Measurements from ENCODE around the gene BMP7.
"Not testable (repeated sequence)": the region's sequence is repeated elsewhere in the genome, so short reads cannot be mapped to it uniquely, and the experiment has no call there.

BMP7 gene

GRCh38 chr20:57167971-57168701 lies 98.3 kb downstream of the BMP7 start:
- peak; percentile 29 for DNase-seq (ENCODE audit: low spot score)

- DNase-seq (ENCODE audit: low spot score): no peak
These were observed 99.2 kb downstream of the BMP7 start for GRCh38 chr20:57167292-57167655.

- DNase-seq (ENCODE audit: low spot score): no peak
These were observed 99.7 kb downstream of the BMP7 start for GRCh38 chr20:57166568-57167291.

GRCh38 chr20:57165427-57166004 lies 100.9 kb downstream of the BMP7 start:
- DNase-seq (ENCODE audit: low spot score): no peak

- DNase-seq (ENCODE audit: low spot score): no peak
These were observed 101.6 kb downstream of the BMP7 start for GRCh38 chr20:57164872-57165271.

- no peak for DNase-seq (ENCODE audit: low spot score)
These were observed 103.4 kb downstream of the BMP7 start for GRCh38 chr20:57163041-57163440.

- DNase-seq (ENCODE audit: low spot score): no peak
These were observed 104.1 kb downstream of the BMP7 start for GRCh38 chr20:57162362-57162652.

- no peak for DNase-seq (ENCODE audit: low spot score)
These were observed 104.7 kb downstream of the BMP7 start for GRCh38 chr20:57161478-57162361.

GRCh38 chr20:57160985-57161384 lies 105.5 kb downstream of the BMP7 start:
- DNase-seq (ENCODE audit: low spot score): no peak

- DNase-seq (ENCODE audit: low spot score): no peak
These were observed 106.4 kb downstream of the BMP7 start for GRCh38 chr20:57159945-57160610.

- DNase-seq (ENCODE audit: low spot score): no peak
These were observed 107.1 kb downstream of the BMP7 start for GRCh38 chr20:57159193-57159851.

- DNase-seq (ENCODE audit: low spot score): no peak
These were observed 108.0 kb downstream of the BMP7 start for GRCh38 chr20:57158474-57158873.

- not testable (repeated sequence) for DNase-seq (ENCODE audit: low spot score)
These were observed 108.7 kb downstream of the BMP7 start for GRCh38 chr20:57157787-57158186.

GRCh38 chr20:57157106-57157691 lies 109.2 kb downstream of the BMP7 start:
- DNase-seq (ENCODE audit: low spot score): no peak

GRCh38 chr20:57156011-57156729 lies 110.3 kb downstream of the BMP7 start:
- DNase-seq (ENCODE audit: low spot score): no peak

GRCh38 chr20:57155415-57155814 lies 111.0 kb downstream of the BMP7 start:
- no peak for DNase-seq (ENCODE audit: low spot score)

GRCh38 chr20:57153238-57153905 lies 113.1 kb downstream of the BMP7 start:
- no peak for DNase-seq (ENCODE audit: low spot score)

- no peak for DNase-seq (ENCODE audit: low spot score)
These were observed 113.9 kb downstream of the BMP7 start for GRCh38 chr20:57152557-57152956.

- DNase-seq (ENCODE audit: low spot score): no peak
These were observed 115.9 kb downstream of the BMP7 start for GRCh38 chr20:57150559-57150958.

- no peak for DNase-seq (ENCODE audit: low spot score)
These were observed 118.2 kb downstream of the BMP7 start for GRCh38 chr20:57148263-57148662.
